ENCODE measurements around the gene RNF25.
A peak's percentile ranks its signal among the peaks of the same experiment; 100 is the strongest.

Gene RNF25

DNA sequence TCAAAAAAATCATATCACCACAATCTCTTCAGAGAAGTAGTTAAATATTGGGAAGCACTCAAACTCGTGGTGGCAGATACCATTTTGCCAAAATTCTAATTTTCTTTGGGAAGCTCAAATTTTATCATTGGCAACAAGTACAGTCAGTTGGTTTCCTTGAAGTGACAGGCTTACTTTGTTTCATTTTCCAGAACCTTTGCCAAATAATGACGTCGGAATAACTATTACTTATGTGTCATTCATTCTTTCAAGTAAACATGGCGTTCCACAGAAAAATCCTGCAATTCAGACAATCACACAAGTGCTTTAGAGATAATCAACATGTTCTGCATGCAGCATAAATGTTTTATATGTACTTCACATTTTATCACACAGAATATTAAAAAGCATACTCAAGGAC, 44.3 kb upstream of the RNF25 start:
- DNase-seq (ENCODE audit: low spot score) = no peak
- no peak overlapping the region for H3K4me3 ChIP-seq
- H3K27ac ChIP-seq = no peak overlapping the region
- TF ChIP-seq, protein P1, sequence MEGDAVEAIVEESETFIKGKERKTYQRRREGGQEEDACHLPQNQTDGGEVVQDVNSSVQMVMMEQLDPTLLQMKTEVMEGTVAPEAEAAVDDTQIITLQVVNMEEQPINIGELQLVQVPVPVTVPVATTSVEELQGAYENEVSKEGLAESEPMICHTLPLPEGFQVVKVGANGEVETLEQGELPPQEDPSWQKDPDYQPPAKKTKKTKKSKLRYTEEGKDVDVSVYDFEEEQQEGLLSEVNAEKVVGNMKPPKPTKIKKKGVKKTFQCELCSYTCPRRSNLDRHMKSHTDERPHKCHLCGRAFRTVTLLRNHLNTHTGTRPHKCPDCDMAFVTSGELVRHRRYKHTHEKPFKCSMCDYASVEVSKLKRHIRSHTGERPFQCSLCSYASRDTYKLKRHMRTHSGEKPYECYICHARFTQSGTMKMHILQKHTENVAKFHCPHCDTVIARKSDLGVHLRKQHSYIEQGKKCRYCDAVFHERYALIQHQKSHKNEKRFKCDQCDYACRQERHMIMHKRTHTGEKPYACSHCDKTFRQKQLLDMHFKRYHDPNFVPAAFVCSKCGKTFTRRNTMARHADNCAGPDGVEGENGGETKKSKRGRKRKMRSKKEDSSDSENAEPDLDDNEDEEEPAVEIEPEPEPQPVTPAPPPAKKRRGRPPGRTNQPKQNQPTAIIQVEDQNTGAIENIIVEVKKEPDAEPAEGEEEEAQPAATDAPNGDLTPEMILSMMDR (IDR thresholded peaks at IDR 0.05) = no peak

DNA sequence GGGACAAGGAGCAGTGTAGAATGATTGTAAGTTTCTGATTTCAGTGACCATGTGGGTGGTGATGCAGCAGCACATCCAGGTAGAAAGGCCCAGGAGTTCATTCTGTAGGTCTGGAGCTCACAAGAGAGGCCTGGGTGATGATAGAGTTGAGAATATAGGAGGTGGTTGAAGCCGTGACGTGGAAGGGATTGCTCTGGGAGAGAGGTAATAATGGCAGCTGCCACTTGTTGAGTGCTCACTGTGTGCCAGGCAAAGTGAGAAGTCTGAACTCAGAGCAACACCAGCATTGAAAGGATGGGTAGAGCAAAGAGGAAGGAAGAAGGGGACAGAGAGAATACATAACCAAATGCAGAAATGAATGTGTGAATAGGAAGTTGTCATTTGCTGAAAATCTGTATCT, 42.1 kb upstream of the RNF25 start:
- Histone ChIP-seq H3K27ac (no peak overlapping the region), H3K4me3 (no peak overlapping the region)
- TF ChIP-seq, protein P1 (IDR thresholded peaks at IDR 0.05) = no peak
- no peak for DNase-seq (ENCODE audit: low spot score)

DNA sequence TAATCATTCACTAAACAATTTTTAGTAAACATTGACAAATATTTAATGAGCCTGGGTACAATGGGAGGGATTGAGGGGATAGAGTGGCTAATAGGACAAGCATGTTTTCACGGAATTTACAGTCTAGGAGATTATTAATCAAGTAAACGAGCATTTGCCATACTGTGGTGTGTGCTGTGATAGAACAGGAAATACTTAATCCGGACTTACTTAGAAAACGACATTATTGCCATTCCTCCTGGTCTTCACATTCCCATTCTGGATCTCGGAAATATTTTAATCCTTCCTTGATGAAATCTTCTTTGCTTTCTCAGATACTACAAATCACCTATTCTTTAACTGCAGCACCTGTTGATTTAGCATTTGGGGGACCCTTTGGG, 39.7 kb upstream of the RNF25 start:
- no peak for DNase-seq (ENCODE audit: low spot score)
- TF ChIP-seq, protein P1 (IDR thresholded peaks at IDR 0.05) = no peak

DNA sequence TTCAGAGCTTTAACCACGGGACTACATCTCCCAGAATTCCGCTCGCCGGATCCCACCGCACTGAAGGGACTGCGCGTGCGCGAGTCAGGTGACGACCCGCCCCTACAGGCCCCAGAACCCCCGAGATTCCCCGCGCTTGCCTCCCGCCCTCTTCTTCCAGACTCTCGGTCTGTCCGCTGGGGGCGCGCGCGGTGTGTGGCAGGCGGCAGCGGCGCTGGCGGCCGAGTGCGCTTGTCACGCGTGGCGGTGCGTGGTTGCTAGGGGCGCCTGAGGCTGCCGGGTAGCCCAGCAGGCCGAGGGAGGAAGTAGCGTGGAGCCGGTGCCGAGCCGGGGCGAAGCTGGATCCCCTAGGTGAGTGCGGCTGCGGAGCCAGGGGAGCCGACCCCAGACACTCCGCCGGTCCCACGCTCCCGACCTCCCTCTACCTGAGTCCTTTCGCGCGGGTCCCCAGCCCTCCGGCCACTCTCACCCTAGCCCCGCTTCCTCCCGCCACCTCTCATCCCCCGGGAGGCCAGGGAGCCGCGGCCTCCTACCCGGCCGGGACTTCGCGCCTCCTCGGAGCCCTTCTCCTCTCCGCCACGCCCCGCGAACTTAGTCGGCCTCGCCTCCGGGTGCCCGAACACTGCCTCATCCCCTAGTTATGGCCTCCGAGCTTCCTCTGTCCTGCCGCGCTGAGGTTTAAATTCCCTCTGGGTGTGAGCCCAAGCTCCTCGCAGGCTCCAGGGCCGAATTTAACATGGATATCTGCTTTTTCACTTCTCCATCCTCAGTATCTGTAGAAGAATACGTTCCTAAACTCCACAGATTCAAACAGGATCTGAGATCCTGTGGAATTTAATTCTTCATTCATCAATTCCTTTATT, 39.1 kb upstream of the RNF25 start, which contains the start of gene TTLL4:
Gene TTLL4 (plus strand): TSS at position 149 of the 863 bp plus-strand sequence. CDS start 26,842 bp downstream, outside the sequence.
- TF ChIP-seq, protein P1 (IDR thresholded peaks at IDR 0.05) = peak; percentile 77
- DNase-seq (ENCODE audit: low spot score) = peak; percentile 98
- peak within 1 kb of the TSS; percentile 87 for H3K4me3 ChIP-seq
- peak within 1 kb of the TSS; percentile 92 to 95 for H3K27ac ChIP-seq

More for the DNA sequence above, 39.7 kb upstream of the RNF25 start:
- Histone ChIP-seq H3K27ac (peak overlapping the region; percentile 92 to 95), H3K4me3 (peak overlapping the region; percentile 87)

DNA sequence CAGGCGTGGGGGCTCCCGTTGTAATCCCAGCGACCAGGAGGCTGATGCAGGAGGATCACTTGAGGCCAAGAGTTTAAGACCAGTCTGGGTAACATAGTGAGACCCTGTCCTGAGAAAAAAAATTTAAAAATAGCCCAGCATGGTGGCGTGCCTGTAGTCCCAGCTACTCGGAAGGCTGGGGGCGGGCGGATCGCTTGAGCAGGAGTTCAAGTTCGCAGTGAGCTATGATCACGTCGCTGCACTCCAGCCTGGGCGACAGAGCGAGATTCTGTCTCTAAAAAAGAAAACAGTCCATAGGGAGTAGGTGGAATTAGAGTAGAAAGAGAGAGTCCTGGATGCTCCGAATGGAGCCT, 38.5 kb upstream of the RNF25 start:
- Histone ChIP-seq H3K27ac (peak overlapping the region in 1 of 2 donors; percentile 92), H3K4me3 (peak overlapping the region; percentile 87)
- peak; percentile 72 for DNase-seq (ENCODE audit: low spot score)
- TF ChIP-seq, protein P1 (IDR thresholded peaks at IDR 0.05) = no peak

DNA sequence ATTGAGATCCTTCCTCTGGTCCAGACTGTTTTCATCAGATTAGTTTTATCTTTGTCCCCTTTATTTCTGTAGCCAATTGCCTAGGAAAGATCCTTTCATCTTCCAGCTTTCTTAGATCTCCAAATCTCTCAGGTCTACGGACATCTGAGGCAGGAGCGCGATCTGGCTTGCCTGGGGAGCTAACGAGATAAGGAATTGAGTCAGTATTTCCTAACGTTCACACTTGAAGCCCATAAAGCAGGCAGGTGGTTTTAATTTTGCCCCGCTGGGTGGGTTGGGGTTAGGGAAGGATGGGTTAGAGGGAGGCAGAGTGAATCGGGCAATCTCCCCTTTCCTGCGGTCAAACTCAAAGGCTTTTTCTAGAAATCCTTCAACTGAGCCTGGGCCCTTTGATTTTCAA, 38.1 kb upstream of the RNF25 start:
- DNase-seq (ENCODE audit: low spot score) = no peak
- Histone ChIP-seq H3K4me3 (peak overlapping the region; percentile 87), H3K27ac (no peak overlapping the region)
- TF ChIP-seq, protein P1 (IDR thresholded peaks at IDR 0.05) = no peak

DNA sequence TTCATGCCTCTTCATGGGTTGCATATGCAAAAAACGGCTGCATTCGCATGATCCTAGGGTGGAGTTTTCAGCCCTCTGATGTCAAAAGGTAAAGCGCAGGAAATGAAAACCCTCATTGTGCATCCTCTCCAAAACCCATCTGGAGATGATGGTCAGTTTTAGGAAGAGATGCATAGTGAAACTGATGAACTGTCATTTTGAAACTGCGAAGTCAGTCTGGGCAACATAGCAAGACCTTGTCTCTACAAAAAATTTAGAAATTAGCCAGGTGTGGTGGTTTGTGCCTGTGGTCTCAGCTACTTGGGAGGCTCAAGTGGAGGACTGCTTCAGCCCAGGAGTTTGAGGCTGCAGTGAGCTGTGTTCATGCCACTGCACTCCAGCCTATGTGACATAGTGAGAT, 36.3 kb upstream of the RNF25 start:
- DNase-seq (ENCODE audit: low spot score) = no peak
- H3K27ac ChIP-seq = no peak overlapping the region
- H3K4me3 ChIP-seq = no peak overlapping the region

More for the DNA sequence above, 36.3 kb upstream of the RNF25 start:
- TF ChIP-seq, protein P1 (IDR thresholded peaks at IDR 0.05) = no peak
